Measurements from ENCODE around the gene GATA5.

DNA sequence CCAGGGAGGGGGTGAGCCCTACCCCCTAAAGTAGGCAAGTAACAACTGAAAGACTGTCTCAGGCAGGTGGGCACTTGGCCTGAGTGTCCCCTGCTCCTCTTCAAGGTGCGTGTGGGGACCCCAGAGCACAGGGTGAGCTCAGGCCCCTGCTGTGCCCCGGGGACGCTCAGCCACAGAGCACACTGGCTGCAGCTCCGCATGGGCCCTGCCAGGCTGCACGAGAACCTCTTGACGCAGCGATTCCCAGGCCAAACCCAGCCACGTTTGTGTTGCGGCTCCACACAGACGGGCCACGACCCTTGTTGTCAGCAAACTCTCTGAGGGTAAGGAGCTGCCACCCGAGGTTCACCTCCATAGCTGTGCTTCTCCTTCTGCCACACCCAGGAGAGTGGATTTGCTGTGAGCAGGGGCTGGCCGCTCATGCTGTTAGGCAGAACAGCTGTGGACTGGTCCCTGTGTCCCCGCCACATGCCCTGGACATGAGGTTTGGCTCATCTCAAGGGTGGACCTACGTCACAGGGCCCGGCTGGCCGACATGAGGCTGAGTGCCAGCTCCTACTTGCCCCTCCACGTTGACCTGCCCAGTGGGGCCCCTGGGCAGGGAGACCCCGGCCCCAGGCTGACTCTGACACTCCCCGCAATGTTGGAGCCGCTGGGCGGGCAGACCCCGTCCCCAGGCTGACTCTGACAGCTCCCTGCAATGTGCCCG, 29.7 kb upstream of the GATA5 start:
- TF ChIP-seq, protein P1, sequence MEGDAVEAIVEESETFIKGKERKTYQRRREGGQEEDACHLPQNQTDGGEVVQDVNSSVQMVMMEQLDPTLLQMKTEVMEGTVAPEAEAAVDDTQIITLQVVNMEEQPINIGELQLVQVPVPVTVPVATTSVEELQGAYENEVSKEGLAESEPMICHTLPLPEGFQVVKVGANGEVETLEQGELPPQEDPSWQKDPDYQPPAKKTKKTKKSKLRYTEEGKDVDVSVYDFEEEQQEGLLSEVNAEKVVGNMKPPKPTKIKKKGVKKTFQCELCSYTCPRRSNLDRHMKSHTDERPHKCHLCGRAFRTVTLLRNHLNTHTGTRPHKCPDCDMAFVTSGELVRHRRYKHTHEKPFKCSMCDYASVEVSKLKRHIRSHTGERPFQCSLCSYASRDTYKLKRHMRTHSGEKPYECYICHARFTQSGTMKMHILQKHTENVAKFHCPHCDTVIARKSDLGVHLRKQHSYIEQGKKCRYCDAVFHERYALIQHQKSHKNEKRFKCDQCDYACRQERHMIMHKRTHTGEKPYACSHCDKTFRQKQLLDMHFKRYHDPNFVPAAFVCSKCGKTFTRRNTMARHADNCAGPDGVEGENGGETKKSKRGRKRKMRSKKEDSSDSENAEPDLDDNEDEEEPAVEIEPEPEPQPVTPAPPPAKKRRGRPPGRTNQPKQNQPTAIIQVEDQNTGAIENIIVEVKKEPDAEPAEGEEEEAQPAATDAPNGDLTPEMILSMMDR (conservative IDR thresholded peaks at IDR 0.05), result no peak
- no peak for TF ChIP-seq EZH2 (IDR thresholded peaks at IDR 0.05; ENCODE audit: low read depth)

Measured in PC-9 (cell line).